Erythroblast (primary cell): ENCODE data around the gene C1RL.
"Not testable (repeated sequence)": the region's sequence is repeated elsewhere in the genome, so short reads cannot be mapped to it uniquely, and the experiment has no call there.

ENCODE experiments used
- GATA1 ChIP-seq: IDR thresholded peaks from 2 replicates; pipeline ENCODE4 v1.6.1; 2011; ENCODE audit warnings: low read depth, mild to moderate bottlenecking, control low read depth, low read length, moderate library complexity
- POLR2A ChIP-seq: IDR thresholded peaks from 2 replicates; pipeline ENCODE4 v1.6.1; 2011; ENCODE audit warnings: mild to moderate bottlenecking, low read length

DNA sequence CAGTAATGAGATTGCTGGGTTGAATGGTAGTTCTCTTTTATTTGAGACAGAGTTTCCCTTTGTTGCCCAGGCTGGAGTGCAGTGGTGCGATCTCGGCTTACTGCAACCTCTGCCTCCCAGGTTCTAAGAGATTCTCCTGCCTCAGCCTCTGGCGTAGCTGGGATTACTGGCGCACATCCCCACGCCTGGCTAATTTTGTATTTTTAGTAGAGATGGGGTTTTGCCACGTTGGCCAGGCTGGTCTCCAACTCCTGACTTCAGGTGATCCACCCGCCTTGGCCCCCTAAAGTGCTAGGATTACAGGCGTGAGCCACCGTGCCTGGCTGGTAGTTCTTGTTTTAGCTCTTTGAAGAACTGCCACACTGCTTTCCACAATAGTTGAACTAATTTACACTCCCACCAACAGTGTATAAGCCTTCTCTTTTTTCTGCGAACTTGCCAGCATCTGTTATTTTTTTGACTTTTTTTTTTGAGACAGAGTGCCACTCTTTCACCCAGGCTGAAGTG, 59.5 kb downstream of the C1RL start:
- TF ChIP-seq POLR2A, GATA1: not testable (repeated sequence)
